Limb (tissue), 2 donors: ENCODE measurements around the gene STKLD1.

ENCODE experiments used
- DNase-seq, 2 donors: peaks; one replicate each; pipeline ENCODE4 v3.0.0-alpha.2; 2016; ENCODE audit errors: extremely low spot score in 2 of 2

STKLD1 gene

DNA sequence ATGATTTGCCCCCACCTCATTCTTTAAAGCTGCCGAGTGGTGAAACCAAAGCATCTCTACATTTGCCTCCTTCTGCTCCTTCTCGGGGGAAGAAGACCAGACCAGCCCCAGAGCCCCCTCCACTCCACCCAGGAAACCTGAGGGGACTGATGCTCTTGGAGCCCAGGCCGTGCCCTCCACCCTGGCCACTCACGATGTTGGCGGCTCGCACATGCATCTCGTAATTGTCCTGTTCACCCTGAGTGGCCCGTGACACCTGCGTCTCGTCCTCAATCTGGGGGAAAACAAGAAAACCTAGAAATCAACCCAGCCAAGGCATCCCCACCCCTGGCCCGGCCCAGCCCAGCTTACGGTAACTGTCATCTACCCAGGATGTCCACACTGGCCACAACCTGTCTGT lies 31.2 kb upstream of the STKLD1 start:
- no peak for DNase-seq

DNA sequence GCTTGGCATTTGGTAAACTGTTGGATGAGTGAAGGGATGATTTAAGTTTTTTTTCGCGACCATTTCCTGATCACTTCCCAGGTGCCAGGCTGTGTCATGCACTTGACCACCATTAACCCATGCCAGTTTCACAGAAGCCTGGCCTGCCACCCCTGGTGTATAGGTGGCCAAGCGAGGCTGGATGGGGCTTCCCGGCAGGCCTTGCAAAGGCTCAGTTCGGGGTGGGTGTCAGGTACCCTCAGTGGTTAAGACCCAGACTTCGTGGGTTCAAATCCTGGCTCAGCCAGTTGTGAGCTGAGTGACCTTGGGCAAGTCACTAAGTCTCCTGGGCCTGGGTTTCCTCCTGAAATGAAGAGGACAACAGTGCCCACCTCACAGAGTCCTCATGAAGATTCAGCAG lies 30.6 kb upstream of the STKLD1 start:
- DNase-seq: no peak

DNA sequence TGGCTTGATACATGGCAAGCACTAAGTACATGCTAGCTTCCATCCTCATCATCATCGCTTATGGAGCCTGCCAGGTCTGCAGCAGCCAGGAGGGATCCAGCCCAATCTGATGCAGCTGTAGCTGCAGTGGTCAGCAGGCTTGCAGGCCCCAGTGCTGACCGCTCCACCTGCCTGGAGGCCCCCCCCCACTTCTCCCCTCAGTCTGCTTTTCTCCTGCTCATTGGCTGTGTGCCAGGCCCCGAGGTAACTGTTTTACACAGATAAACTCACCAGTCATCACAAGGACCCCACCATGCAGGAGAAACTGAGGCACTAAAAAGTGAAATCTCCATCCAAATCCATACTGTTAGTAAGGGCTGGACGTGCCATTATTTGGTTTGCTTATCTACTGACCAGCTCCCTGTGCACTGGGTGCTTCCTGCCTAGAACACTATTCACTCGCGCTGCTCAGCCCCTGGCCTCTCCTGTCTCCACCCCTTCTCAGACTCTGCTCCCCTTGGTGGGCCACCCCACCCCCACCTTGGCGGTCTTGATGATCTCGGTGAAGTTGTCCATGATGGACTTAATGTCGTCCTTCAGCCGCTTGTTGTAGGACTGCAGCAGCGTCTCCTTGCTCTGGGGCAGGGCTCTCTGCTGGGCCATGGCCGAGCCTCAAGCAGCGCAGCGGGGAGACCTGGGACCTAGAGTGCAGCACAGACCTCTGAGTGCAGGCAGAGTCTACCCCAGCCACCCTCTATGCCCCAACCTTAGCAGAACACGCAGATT lies 30.0 kb upstream of the STKLD1 start:
- DNase-seq: no peak

DNA sequence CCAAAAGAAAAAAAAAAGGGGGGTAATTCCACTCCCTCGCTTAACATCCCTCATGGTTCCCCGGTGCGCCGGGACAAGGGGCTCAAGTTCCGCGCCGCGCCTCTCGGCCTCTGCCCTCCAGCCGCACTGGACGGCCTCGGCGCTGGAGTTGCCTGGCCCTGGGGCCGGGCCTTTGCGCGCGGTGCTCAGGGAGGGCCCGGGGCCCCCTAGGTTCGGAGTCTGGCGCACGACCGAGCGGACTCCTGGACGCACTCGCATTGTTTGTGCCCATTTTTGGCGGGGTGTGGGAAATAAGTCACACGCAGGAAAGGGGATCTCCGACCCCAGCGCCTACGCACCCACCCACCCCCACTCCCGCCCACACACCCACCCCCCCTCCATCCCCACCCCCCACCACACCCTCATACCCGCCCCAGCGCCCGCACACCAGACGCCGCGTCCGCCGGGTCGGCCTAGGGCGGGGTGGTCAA lies 28.6 kb upstream of the STKLD1 start:
- no peak for DNase-seq

DNA sequence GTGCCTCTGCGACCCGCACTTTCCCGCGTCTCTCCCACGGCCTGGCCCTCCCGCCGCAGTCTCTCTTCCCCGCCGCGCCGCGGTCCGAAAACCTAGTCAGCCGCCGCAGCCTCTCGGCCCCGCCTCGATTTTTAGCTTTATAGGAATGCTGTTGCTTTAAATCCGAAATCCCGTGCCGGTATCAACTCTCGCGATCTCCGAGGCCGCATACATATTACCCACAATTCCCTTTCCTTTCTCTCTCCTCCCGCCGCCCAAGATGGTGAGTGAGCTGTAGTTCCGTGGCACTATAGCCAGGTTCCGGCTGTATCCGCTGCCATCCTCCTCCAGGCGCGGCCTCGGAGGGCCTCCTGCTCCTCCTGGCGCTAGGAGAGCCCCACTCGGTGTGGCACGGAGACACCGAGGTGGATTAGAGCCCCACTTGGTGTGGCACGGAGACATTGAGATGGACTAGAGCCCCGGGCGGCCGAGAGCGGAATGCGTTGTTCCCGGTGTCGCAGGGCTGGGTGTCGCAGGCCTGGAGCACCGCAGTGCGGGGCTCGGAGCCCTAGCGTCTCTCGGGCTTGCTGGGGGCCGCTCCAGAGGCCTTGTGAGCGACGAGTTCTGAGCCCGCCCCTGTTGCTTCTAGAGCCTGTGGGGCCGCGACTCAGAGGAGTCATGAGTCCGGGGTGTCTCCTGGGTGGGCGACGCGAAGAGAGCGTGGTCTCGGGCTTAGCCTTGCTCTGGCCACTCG lies 28.0 kb upstream of the STKLD1 start, which contains the start of the genes MED22 and RPL7A:
MED22 (minus strand) TSS at position 147 of the 733 bp plus-strand sequence. CDS start 1,469 bp downstream, outside the sequence.
RPL7A (plus strand) TSS at position 234 of the 733 bp plus-strand sequence; CDS start at position 260, 26 bp downstream.
- DNase-seq: peak; percentile 94 to 96

DNA sequence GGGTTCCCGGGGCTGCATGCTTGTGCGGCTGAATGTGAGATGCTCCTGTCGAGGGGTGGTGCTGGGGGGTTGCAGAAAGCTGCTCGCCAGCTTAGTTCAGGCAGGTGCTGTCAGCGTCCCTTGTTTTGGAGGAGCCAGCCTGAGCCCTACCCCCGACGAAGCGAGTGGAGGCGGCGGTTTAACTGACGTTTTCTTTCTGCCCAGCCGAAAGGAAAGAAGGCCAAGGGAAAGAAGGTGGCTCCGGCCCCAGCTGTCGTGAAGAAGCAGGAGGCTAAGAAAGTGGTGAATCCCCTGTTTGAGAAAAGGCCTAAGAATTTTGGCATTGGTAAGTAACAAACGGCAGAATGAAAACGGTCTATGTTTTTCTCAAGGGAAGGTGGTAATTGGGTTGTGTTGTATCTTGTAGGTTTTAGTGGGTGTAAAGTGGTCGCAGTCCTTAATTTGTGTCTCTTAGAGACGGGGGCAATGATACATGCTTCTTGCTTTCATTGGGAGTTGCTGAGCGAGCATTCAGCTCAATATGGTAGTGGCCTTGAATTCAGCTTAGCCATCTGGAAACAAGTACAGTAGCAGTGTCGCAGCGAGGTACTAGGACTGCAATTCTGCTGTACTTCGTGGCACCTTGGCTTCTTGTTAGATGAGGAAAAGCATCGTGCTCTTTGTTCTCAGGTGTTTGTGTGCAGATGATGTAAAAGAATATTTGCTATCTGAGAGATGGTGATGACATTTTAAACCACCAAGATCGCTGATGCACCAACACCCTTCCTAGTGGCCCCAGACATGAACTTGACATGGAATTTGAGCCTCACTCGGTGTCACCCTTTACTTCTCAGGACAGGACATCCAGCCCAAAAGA lies 27.2 kb upstream of the STKLD1 start:
- DNase-seq: no peak

DNA sequence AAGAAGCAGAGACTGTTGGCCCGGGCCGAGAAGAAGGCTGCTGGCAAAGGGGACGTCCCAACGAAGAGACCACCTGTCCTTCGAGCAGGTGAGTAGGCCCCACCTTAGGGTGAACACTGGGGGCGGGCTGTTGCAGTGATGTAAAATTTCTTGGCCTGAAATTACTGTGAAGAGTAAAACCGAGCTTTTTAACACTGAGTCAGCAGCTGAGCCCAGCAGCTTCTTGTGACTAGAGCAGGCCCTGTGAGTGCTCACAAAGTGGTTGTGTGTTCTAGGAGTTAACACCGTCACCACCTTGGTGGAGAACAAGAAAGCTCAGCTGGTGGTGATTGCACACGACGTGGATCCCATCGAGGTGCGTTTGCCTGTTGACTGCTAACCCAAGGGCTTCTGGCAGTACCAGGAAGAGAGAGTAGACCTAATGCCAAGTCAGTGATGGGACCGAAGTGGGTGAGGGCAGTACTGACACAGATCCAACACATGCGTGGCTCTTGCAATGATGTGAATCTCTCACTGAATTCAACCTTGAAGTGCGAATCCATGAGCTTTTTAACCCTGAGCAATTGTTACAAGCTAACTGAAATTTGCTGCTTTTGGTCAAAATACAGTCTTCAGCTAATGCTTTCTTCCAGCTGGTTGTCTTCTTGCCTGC lies 26.1 kb upstream of the STKLD1 start:
- no peak for DNase-seq

DNA sequence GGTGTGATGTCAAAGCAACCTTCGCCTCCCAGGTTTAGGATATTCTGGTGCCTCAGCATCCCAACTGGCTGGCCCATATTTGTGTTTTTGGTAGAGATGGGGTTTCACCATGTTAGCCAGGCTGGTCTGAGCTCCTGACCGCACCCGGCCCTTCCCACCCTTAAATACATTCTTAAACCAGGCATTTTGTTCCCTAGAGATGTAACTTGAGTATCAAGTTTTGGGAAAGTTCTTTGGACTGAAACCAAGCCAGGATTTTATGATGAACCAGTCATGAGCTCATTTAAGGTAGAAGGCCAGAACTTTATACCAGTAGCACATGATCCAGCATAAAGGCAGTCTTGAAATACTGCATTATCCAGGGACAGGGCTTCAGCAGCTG lies 24.6 kb upstream of the STKLD1 start:
- no peak for DNase-seq

DNA sequence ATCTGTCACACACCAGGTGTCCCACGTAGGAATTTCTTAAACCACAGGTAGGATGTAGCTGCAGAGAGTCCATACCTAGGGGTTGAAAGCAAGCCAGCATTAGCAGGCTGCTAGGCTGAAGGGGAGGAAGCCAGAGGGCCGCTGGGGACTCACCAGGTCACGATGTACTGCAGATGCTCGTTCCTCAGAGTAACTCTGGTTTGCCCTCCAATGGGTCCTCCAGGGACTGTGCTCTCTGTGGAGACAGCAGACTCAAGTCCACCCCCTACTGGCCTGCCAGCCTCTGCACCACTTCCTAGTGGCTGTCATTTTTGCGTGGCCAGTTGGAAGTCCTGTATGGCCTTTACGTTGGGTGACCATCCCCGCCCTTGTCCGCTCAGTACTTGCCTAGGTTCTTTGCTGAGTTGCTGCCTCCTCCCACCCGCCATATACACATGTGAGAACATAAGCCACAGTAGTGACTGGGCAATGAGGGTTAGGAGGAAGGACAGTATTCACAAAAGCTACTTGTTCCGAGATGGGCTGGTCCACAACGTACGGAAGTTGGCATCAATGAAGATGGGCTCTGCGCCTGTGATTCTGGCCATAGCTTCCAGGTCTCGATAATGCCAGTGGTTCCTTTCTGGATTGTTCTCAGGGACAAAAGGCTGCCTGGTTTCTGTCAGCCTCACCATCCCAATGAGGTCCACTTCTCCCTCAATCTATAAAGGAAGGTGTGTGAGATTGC lies 24.1 kb upstream of the STKLD1 start:
- no peak for DNase-seq

DNA sequence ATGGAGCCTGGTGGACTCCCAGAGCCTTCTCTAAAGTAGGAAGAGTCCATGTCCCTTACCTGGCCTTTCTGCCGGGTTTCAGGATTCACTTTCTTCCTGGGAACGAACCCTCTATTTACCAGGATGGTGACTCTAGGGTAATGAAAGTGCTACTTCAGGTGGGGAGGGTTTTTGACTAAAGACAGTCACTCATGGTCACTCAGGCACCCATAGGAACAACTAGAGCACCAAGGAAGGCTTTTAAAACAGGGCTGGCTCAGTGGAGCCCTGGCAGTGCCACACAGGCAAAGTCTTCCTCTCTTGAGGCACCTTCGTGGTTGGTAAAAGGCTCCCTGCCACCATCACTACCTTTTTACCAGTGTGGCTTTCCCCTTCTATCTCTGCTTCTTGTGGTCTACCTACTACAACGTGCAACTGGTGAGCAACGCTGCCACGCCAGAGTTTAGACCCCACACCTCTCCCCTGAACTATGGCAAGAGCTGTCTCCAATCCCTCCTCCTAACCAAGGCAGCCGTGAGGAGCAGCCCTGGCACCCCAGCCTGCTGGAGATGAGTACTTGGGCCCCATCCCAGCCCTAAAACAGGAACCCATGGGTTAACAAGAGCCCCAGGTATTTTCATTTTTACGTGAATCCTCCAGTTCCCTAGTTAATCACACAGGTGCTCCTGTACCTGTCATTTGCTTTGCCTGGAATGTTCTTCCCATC lies 23.4 kb upstream of the STKLD1 start:
- DNase-seq: no peak

DNA sequence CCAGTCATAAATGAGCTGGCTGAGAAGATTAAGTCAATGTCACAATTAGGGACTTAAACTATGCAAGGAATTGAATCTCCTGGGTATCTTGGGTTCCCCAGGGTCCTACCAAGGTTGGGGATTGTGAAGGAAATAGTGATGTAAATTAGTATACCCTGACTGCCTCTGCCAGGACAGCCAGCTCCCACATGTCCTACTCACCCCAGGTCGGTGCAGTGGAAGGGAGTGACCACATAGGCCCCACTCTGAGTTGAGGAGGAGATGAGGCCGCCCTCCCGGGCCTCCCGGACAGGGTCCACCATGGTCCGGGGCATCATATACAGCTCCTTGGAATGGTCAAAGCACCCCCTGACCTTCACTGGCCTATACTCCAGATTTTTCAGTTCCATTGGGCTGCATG lies 22.6 kb upstream of the STKLD1 start:
- DNase-seq: no peak

DNA sequence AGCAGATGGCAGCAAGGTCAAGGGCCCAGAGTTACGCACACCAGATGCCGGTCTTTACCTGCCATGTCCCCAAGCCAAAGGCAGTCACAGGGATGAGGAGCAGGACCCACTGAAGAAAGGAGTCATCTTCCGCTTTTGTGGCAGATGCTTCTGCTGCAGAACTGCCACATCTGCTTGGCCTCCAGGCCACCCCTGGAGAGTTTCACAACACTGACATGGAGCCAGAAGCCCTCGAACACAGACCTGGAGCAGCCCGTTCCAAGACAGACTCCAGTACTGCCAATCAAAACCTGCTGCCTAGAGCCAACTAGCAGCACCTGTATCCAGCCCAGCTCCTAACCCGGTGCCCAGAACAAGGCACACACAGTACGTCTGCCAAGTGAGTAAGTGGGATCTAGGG lies 21.4 kb upstream of the STKLD1 start:
- DNase-seq: no peak

DNA sequence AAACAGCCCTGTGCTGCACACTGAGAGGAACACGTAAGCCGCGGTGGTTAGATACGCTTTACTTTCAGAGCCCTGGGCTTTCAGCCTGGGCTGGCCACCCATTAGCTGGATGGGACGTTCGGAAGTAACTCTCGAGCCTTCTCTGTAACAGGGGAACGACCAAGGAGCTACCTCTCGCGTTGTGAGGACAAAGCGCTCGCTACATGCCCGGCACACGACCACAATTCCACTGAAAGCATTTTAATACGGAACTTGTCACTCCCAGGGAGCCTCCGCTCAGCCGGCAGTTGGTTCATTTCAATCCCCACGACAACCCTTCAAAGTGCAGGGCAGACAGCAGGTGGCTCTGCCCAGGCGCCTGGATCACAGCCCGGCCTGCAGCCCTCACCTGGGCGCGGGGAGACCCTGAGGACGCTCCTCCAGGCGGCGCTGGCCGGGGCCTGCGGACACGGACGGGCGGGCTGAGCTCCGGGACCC lies 20.2 kb upstream of the STKLD1 start:
- no peak for DNase-seq

DNA sequence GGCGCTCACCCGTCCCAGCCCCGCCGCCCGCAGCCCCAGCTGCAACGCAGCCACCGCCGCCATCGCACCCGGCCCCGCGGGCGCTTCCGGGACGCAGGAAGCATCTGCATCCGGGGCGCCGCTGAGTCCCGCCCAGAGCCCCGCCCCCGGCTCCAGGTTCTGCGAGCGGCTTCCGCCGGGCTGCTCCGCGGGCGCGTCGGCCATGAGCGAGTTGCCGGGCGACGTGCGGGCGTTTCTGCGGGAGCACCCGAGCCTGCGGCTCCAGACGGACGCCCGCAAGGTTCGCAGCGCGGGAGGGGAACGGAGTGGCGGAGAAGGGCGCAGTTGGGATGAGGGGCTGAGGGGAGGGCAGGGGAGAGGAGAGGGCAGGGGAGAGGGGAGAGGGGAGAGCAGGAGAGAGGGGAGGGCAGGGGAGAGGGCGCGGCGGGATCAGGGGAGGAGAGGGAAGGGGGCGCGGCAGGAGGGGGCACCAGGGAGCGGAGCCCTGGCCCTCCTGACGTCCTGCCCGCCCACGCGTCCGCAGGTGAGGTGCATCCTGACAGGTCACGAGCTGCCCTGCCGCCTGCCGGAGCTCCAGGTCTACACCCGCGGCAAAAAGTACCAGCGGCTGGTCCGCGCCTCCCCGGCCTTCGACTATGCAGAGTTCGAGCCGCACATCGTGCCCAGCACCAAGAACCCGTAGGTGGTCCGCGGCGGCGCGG lies 19.6 kb upstream of the STKLD1 start, which contains the start of the genes SURF1 and SURF2:
SURF1 (minus strand) TSS at position 97 of the 701 bp plus-strand sequence; CDS start at position 63, 34 bp downstream.
SURF2 (plus strand) TSS at position 160 of the 701 bp plus-strand sequence; CDS start at position 203, 43 bp downstream.
- DNase-seq: peak; percentile 83 to 91

DNA sequence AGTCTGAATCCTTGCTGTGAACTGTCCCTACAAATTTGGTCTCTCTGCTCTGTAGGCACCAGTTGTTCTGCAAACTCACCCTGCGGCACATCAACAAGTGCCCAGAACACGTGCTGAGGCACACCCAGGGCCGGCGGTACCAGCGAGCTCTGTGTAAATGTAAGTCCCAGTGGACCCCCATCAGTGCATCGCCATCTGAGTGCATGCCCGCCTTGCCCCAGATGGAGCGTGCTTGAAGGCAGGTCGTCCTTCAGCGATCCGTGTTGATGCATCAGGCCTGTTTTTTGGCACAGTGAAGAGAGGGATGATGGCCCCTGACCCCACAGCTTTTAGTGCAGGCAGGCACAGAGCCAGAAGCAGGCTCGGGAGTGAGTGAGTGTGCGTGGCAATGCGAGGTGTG lies 18.5 kb upstream of the STKLD1 start:
- DNase-seq: no peak

DNA sequence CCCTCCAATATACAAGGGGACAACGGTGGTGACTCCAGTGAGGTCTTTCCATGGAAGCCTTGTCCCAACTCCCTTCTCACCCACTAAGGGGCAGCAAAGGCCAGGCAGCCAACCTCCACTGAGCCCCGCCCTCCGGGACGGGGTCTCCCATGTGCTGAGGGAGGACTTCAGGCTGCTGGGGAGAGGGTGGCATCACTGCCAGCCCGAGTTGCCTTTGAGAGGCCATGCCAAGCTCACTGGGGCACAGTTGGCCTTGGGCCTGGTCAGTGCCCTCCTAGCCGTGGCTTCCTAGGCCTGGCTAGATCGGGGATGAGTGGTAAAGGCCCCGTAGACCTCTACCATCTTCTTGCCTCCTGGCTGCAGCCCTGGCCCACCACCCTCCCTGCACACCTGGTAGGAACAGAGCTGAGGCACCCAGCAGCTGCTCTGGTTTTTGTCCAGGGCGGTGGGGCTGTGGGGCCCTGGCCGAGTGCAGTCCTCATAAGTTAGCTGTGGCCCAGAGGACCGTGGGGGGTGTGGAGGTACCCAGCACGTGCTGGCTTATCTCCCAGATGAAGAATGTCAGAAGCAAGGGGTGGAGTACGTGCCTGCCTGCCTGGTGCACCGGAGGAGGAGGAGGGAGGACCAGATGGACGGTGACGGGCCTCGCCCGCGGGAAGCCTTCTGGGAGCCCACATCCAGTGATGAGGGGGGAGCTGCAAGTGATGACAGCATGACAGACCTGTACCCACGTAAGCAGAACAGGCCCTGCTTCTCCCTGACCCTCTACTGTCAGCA lies 16.6 kb upstream of the STKLD1 start:
- DNase-seq: no peak

DNA sequence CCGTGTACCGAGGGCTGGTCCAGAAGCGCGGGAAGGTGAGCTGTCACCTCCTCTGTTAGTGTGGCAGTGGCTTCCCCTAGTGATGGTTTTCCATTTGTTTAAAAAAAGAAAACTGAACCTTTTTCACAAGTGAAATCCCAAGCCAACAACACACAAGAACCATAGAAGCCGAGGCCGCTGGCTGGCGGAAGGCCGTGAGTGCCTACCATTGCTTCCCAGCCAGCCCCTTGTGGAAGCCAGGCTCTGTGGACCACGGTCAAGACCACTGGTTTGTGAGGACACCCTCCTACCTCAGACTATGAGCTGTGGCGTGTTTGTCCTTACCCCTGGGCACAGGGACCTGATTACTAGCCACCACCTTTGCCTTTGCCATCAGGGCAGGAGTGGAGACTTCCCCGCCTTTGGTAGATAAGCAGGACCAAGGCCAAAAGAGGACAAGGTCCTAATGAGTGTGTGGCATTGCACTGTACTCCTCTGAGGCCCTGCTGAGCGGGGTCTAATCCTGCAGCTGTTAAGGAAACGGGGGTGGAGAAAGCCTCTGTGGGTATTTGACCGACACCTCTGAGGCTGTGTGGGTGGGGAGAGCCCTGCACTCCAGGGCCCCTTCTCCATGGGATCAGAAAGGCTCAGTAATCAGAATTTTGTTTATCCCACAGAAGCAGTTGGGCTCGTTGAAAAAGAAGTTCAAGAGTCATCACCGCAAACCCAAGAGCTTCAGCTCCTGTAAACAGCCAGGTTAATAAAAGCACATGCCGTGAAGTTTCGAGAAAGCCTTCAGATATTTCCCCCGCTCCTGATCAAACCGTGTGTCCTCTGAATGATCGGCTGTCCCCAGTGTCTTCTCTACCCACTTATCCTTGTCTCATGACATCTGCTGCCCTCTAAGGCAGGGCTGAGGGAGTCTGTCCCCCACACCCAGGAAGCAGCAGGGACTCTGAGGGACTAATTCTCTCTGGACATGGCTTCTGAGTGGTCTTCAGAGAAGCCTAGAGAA lies 15.5 kb upstream of the STKLD1 start:
- DNase-seq: no peak
